A673 (cell line): ENCODE results near the gene DCX.

ENCODE experiments used
- CTCF ChIP-seq: fragments of 300-800, 200-600 bp; sonication (generic); conservative IDR thresholded peaks from 2 replicates; pipeline ENCODE4 v1.5.1; 2017; ENCODE audit warnings: low read depth, mild to moderate bottlenecking, antibody characterized with exemption, low read length, moderate library complexity, mixed read lengths
- EZH2 ChIP-seq: fragments of 200-600 bp; sonication (generic); IDR thresholded peaks from 2 replicates; pipeline ENCODE4 v1.6.1; 2017; ENCODE audit warnings: borderline replicate concordance, low read depth, mild to moderate bottlenecking, mixed read lengths, antibody characterized with exemption, low read length; ENCODE audit not compliant: poor library complexity, severe bottlenecking

- TF ChIP-seq CTCF (no peak), EZH2 (no peak)
Observed at GRCh38 chrX:111302284-111302683, 109.7 kb downstream of the DCX start.
